T-helper 2 cell (primary cell): Measurements from ENCODE around the gene NUDT14.

Experiments used
- DNase-seq, 5 experiments: peaks; one replicate each; pipeline versions ENCODE4 v3.0.0 to v3.0.0-alpha.2; 2012 to 2022

The NUDT14 gene

DNA sequence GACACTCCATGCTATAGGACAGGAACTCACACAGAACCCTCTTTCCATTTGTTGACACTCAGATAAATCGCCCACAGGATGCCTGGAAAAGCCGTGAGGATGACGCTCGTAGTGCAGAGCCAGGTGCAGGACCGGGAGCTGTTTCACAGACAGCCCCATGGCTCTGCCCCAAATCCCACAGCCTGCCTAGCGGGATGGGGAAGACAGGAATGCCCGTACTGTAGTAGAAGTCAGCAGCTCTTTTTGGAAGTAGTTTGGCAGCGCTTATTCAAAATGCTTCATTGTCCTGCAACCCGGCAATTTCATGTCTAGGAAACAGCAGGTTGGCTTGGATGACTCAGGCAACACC lies 54.2 kb downstream of the NUDT14 start:
- no peak for DNase-seq

DNA sequence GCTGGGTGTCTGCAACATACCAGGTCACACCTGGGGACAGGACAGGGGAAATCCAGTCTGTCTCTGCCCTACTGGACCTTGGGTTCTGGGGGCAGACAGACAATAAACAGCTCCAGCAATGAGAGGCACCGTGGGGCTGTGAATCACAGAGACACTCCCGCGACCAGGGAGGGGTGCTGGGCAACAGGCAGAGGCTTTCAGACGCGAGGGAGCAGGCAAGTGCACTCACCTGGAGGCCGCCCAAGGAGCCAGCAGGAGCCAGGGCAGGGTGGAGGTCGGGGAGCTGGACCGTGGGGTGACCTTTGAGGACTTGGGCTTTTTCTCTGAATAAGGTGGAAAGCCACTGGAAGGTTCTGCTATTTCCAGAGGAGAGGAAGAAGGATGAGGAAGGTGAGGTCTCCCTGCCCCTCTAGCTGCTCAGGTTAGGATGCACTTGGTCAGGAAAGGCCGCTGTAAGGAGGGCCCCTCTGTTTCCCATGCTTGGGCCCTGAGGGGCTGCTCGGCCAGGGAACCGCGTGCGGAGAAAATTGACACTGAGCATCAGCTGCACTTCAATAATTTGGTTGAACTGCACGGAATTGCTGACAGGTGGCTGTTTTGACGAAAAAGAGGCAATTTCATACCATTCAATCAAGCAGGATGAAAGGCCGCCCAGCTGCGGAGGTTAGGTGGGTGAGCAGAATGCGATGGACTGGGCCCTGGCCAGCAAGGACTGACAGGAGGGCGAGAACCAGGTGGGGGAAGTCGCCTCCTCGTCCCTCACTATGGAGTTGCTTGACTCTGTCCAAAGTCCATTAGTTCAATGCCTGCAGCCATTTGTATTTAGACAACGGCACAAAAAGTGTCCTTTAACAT lies 54.8 kb downstream of the NUDT14 start:
- no peak for DNase-seq

- no peak for DNase-seq
These were observed 56.3 kb downstream of the NUDT14 start for GRCh38 chr14:105124823-105125222.

DNA sequence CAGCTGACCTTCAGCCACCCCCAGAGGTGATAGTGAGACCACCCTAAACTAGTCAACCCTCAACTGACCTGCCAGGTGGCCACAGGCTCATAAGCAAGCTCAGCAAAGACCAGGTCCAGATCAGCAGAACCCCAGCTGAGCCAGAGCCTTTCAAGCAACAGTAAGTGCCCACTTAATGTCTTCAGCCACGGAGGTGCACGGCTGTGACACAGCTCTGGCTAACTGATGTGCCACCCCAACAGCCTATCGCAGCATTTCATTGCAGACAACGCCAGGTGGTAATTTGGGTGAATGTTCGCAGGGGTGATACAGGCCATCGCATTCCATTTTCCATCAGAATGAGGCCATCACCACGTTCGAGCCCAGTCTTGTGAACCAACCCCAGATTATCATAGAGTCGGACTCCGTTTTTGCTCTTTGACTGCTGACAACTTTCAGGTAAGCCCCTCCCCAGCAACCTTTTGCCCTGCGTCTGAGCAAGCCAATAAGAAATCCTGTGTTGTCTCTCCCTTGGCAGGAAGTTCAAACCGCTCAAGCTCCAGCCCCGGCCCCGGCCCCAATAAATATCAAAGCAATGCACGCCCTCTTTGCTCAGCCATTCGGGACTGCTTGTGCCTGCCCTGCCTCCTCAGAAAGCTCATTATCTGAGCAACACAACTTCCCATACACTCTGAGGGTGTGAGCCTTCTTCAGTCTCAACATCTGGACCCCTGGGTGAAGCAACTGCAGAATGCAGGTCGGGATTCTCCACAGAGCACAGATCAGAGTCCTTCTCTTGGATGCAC lies 56.9 kb downstream of the NUDT14 start:
- DNase-seq: no peak

DNA sequence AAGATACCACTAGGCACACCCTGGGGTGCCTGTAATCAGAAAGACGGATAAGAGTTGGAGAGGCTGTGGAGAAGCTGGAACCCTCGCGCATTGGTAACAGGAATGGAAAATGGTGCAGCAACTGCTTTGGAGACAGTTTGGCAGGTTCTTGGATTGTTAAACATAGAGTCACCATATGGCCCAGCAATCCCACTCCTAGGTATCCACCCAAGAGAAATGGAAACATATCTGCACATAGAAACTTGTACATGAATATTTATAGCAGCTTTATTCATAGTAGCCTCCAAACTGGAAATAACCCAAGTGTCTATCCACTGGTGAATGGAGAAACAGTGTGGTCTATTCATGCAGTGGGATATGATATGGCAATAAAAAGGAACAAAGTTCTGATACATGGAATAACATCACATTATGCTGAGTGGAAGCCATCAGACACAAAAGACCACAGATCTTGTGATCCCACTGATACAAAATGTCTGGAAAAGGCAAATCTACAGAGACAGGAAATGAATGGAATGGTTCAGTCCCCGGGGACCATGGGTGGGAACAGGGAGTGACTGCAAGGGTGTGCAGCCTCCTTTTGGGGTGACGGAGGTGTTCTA lies 57.9 kb downstream of the NUDT14 start:
- no peak for DNase-seq
